Subcutaneous adipose tissue (tissue), 4 donors: Measurements from ENCODE around the gene ANO7. TPM values are rescaled to one million over a fixed set of nuclear protein-coding genes. Genes with fewer than 3 reads are reported as not detected.

Source experiments
- total RNA-seq, 4 donors: library from RNA; depleted of rRNA; stranded (reverse); fragments of >200 nt; gene quantifications; one replicate each; pipeline ENCODE4 v1.1.0, GENCODE V29; 2016
- TF ChIP-seq, protein P1 (sequence below): fragments of 450-650 bp; IDR thresholded peaks from one replicate; pipeline ENCODE4 v1.5.1; 2016; ENCODE audit warnings: low read depth, mild to moderate bottlenecking, control low read depth, antibody characterized with exemption, moderate library complexity

Gene ANO7
- total RNA-seq, 4 donors from 2014 or later, result 0.34 to 0.66 (median 0.65) TPM; not detected in 1

DNA sequence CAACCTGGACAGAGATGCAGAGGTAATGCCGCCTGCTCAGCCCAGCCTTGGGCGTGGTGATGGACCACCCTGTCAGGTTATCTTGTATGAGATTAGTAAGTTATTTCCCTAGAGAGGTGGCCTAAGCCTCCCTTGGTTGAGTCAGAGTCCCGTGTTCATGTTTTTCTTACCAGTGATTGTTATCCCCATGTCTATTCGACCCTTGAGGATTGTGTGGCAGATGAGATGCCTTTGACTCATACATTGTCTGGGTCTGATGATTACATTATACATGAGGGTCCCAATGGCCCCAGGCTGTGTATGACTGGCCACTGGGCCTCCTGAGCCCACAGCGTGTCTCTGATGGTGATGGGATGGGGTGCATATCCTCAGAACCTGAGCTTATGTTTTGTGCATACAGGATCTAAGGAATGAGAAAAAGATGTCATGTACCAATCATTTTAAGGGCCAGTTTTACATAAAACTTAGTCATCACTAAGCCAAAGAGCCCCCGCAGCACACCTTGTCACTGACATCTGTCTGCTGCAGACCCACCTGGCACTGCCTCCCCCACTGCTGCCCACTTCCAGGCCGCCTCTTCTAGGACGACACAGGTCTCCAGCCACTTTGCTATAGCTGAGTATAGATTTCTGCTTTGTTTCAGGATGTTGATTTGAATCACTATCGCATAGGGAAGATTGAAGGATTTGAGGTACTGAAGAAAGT lies 30.5 kb upstream of the ANO7 start:
- TF ChIP-seq, protein P1, sequence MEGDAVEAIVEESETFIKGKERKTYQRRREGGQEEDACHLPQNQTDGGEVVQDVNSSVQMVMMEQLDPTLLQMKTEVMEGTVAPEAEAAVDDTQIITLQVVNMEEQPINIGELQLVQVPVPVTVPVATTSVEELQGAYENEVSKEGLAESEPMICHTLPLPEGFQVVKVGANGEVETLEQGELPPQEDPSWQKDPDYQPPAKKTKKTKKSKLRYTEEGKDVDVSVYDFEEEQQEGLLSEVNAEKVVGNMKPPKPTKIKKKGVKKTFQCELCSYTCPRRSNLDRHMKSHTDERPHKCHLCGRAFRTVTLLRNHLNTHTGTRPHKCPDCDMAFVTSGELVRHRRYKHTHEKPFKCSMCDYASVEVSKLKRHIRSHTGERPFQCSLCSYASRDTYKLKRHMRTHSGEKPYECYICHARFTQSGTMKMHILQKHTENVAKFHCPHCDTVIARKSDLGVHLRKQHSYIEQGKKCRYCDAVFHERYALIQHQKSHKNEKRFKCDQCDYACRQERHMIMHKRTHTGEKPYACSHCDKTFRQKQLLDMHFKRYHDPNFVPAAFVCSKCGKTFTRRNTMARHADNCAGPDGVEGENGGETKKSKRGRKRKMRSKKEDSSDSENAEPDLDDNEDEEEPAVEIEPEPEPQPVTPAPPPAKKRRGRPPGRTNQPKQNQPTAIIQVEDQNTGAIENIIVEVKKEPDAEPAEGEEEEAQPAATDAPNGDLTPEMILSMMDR, result no peak

DNA sequence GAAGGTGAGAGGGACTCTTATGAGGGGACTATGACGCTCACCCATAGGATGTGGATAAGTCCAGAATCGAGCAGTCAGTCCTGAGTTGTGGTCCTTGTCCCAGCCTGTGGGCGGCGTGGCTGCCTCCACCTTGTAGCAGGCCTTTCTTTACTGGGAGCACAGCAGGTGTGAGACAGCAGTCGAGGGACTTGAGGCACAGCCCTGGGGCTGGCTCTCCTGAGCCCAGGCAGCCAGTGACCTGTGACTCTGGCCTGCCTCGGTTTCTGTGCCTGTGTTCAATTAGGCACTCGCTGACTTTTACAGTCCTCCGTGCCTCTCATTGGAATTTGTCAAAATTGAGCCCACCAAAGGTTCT lies 30.0 kb upstream of the ANO7 start:
- TF ChIP-seq, protein P1, result no peak

DNA sequence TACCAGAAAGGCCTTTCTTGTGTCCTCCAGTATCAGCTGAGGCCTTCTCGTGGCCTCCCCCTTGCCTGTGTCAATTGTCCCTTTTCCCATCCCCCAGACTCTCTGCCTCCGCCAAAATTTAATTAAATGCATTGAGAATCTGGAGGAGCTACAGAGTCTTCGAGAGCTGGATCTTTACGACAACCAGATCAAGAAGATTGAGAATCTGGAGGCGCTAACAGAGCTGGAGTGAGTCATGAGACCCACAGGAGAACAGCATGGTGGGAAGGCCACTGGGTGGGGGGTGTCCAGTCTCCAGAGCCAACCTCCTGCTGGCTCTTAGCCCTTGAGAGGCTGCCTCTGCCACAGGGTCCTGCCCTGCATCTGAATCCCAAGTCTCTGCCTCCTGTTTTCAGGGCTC lies 29.4 kb upstream of the ANO7 start:
- TF ChIP-seq, protein P1, result no peak

DNA sequence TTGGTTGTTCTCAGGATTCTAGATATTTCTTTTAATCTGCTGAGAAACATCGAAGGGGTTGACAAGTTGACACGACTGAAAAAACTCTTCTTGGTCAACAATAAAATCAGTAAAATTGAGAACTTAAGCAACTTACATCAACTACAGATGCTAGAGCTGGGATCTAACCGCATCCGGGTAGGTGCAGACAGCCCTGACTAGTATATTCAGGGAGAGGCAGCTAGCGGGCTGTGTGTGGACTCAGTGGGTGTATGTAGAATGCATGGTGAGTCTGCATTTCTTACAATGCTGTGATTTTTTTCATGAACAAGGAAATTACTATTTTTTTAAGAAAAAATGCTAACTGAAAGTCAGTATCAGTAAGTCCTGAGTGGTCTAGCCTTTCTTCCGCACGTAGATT lies 28.2 kb upstream of the ANO7 start:
- TF ChIP-seq, protein P1, result no peak

DNA sequence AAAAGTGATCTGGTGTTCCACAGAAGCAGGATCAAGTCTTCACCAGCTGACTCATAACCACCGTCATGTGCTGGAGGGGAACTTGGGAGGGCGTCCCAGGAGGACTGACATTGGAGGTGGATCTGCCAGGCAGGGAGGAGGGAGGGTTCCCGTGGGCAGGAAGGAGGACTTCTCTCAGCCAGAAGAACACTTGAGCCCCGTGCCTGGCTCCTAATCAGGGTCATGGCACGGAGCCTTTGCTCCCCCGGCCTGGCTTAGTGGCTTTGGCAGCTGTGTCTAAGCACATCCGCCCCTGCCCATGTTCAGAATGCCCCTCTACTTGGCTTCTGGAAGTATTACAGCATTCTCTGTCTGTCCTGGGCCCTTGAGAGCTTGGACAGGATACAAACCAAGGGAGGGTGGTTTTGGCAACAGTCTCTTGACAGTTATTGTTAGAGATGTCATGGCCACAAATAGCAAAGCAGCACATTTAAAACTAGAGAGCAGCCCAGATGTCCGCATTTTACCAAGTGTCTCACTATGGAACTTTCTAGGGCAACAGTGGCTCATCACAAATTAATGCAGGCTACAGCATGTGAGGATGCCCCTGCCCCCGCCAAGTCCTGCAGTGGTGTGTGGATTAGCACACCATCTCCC lies 26.7 kb upstream of the ANO7 start:
- TF ChIP-seq, protein P1, result no peak

DNA sequence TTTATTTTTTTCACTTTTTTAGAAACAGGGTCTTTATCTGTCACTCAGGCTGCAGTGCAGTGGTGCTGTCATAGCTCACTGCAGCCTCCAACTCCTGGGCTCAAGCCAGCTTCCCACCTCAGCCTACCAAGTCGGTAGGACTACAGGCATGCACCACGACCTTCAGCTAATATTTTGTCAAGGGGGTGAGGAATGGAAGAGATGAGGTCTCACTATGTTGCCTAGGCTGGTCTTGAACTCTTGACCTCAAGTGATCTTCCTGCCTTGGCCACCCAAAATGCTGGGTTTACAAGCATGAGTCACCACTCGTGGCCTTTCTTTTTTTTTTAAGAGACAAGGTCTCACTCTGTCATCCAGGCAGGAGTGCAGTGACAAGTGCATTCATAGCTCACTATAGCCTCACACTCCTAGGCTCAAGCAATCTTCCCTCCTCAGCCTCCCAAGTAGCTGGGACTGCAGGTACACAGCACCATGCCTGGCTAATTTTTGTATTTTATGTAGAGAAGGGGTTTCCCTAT lies 24.8 kb upstream of the ANO7 start:
- TF ChIP-seq, protein P1, result no peak

DNA sequence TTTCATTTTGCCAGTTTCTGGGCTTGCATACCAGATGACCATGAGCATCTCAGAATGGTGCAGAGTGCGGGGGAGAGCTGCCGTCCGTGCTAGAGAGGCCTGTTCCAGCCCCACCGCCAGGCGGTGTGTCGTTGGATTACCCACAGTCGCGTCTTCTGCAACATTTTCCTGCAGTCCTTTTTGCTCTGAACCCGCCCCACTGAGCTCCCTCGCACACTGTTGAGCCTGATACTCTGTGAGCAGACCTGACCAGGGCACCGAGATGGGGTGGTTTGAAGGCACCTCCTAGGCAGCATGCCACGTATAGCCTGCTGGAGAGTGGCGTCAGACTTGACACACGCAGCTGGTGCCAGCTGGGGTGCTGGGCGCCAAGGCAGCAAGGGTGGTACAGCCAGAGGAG lies 20.1 kb upstream of the ANO7 start:
- TF ChIP-seq, protein P1, result no peak
